Smooth muscle cell of the coronary artery (primary cell): ENCODE data around the gene PARP12. TPM values are rescaled to one million over a fixed set of nuclear protein-coding genes. Genes with fewer than 3 reads are reported as not detected.

Experiments
- total RNA-seq: library from RNA; depleted of rRNA; stranded (reverse); fragments of >200 nt; gene quantifications from 2 replicates; pipeline ENCODE4 v1.2.3, GENCODE V29; 2014; ENCODE audit warnings: low replicate concordance

PARP12 gene, protein sequence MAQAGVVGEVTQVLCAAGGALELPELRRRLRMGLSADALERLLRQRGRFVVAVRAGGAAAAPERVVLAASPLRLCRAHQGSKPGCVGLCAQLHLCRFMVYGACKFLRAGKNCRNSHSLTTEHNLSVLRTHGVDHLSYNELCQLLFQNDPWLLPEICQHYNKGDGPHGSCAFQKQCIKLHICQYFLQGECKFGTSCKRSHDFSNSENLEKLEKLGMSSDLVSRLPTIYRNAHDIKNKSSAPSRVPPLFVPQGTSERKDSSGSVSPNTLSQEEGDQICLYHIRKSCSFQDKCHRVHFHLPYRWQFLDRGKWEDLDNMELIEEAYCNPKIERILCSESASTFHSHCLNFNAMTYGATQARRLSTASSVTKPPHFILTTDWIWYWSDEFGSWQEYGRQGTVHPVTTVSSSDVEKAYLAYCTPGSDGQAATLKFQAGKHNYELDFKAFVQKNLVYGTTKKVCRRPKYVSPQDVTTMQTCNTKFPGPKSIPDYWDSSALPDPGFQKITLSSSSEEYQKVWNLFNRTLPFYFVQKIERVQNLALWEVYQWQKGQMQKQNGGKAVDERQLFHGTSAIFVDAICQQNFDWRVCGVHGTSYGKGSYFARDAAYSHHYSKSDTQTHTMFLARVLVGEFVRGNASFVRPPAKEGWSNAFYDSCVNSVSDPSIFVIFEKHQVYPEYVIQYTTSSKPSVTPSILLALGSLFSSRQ
- 13.7 and 18.4 TPM in 2 replicates for total RNA-seq

DNA sequence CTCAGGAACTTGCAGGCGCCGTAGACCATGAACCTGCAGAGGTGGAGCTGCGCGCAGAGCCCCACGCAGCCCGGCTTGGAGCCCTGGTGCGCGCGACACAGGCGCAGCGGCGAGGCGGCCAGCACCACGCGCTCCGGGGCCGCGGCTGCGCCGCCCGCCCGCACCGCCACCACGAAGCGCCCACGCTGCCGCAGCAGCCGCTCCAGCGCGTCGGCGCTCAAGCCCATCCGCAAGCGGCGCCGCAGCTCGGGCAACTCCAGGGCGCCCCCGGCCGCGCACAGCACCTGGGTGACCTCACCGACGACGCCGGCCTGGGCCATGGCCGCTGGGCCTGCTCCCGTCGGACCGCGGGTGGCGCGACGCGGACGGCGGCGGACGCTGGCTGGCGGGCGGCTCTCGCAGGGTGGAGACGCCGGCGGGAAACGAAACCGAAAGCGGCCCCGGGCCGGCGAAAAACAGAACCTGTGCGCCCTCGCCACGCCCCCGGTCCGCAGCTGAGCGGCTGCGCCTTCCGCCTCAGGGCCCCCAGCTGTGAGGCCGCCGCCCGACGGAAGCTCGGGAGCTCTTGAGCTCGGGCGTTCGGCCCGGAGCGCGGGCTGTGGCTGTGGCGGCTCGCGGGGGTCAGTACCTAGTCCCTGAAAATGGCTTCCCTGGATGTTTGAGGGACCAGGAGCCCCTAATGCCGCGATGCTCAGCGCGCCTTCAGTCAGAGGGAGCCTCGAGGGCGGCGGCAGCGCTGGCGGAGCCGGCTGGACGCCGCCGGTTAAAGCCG lies at the start of gene PARP12:
Gene PARP12, minus strand, starts transcription at position 424 of the 772 bp plus-strand sequence. Its CDS starts 104 bp downstream, at position 320.

Other genes starting within 250 kb of the PARP12 start
- gene TBXAS1, start 233.7 kb downstream of the PARP12 start, total RNA-seq: 0.60 TPM in 1 of 2 replicates, not detected in the other
- gene KDM7A, start 114.0 kb upstream of the PARP12 start, total RNA-seq: 3.1 and 6.7 TPM in 2 replicates